GM23338 (cell line): Measurements from ENCODE around the gene VSX1. TPM values are rescaled to one million over a fixed set of nuclear protein-coding genes. Genes with fewer than 3 reads are reported as not detected.

ENCODE experiments used
- ATAC-seq: fragments of 200-7000 bp; cut with Tn5 transposase; 3 replicates; pipeline ENCODE4 v1.9.1; 2020
- DNase-seq: peaks from one replicate; pipeline ENCODE4 v3.0.0-alpha.2; 2015; ENCODE audit warnings: low spot score
- H2AFZ ChIP-seq: fragments of 200-600 bp; sonication (generic); 2 replicates; pipeline ENCODE4 v1.8.0; 2016; ENCODE audit warnings: antibody characterized with exemption, mild to moderate bottlenecking, moderate library complexity
- H3F3A ChIP-seq: fragments of 200-600 bp; sonication (generic); replicated peaks from 2 replicates; pipeline ENCODE4 v1.8.0; 2017; ENCODE audit warnings: antibody characterized with exemption, mixed run types, low read depth
- H3K27ac ChIP-seq: fragments of 200-600 bp; sonication (generic); 2 replicates; pipeline ENCODE4 v1.6.1; 2016; ENCODE audit warnings: low read depth
- H3K27me3 ChIP-seq: fragments of 200-600 bp; sonication (generic); 2 replicates; pipeline ENCODE4 v1.8.0; 2016; ENCODE audit warnings: mild to moderate bottlenecking, mixed run types, moderate library complexity; ENCODE audit not compliant: insufficient read depth
- H3K36me3 ChIP-seq: fragments of 200-600 bp; sonication (generic); 2 replicates; pipeline ENCODE4 v1.8.0; 2016; ENCODE audit warnings: mild to moderate bottlenecking; ENCODE audit not compliant: insufficient read depth
- H3K4me1 ChIP-seq: fragments of 200-600 bp; sonication (generic); 2 replicates; pipeline ENCODE4 v1.8.0; 2016; ENCODE audit warnings: mild to moderate bottlenecking, moderate library complexity; ENCODE audit not compliant: insufficient read depth
- H3K4me2 ChIP-seq: fragments of 200-600 bp; sonication (generic); 2 replicates; pipeline ENCODE4 v1.7.1; 2017; ENCODE audit warnings: mixed run types
- H3K4me3 ChIP-seq: fragments of 200-600 bp; sonication (generic); 2 replicates; pipeline ENCODE4 v1.6.1; 2016; ENCODE audit warnings: mixed run types
- H3K79me2 ChIP-seq: fragments of 200-600 bp; sonication (generic); replicated peaks from 2 replicates; pipeline ENCODE4 v1.8.0; 2017; ENCODE audit warnings: mild to moderate bottlenecking; ENCODE audit not compliant: insufficient read depth
- H3K9me2 ChIP-seq: fragments of 200-600 bp; sonication (generic); 2 replicates; pipeline ENCODE4 v1.8.0; 2017; ENCODE audit not compliant: insufficient read depth
- H4K20me1 ChIP-seq: fragments of 200-600 bp; sonication (generic); replicated peaks from 2 replicates; pipeline ENCODE4 v1.8.0; 2017; ENCODE audit warnings: mild to moderate bottlenecking; ENCODE audit not compliant: insufficient read depth
- H3K27ac Mint-ChIP-seq: 2 replicates; pipeline ENCODE4 v1.8.0; 2020; ENCODE audit warnings: inconsistent platforms, mild to moderate bottlenecking, moderate library complexity, mixed read lengths
- H3K27me3 Mint-ChIP-seq: 3 replicates; pipeline ENCODE4 v1.8.0; 2022; ENCODE audit warnings: low read depth, mild to moderate bottlenecking, moderate library complexity, mixed read lengths, inconsistent platforms; ENCODE audit not compliant: insufficient read depth, poor library complexity
- H3K36me3 Mint-ChIP-seq: 3 replicates; pipeline ENCODE4 v1.8.0; 2021; ENCODE audit warnings: low read depth, mild to moderate bottlenecking, inconsistent platforms, moderate library complexity, mixed read lengths
- H3K4me1 Mint-ChIP-seq: 3 replicates; pipeline ENCODE4 v1.8.0; 2020; ENCODE audit warnings: mild to moderate bottlenecking, inconsistent platforms, mixed read lengths
- H3K4me3 Mint-ChIP-seq: 3 replicates; pipeline ENCODE4 v1.8.0; 2021; ENCODE audit warnings: moderate library complexity, mild to moderate bottlenecking, inconsistent platforms, mixed read lengths
- H3K9me3 Mint-ChIP-seq: 3 replicates; pipeline ENCODE4 v1.8.0; 2020; ENCODE audit warnings: moderate library complexity, mild to moderate bottlenecking, inconsistent platforms, mixed read lengths
- CREB1 ChIP-seq: fragments of 250-450 bp; sonication (Bioruptor Pico); IDR thresholded peaks from 2 replicates; pipeline ENCODE4 v1.5.0; 2020; ENCODE audit warnings: low read depth, mild to moderate bottlenecking, moderate library complexity
- ETS1 ChIP-seq: IDR thresholded peaks from 2 replicates; pipeline ENCODE4 v1.6.1; 2016; ENCODE audit warnings: antibody characterized with exemption
- EZH2 ChIP-seq: fragments of 200-600 bp; sonication (generic); IDR thresholded peaks from one replicate; pipeline ENCODE4 v1.8.0; 2017; ENCODE audit warnings: antibody characterized with exemption, mild to moderate bottlenecking, low read depth; ENCODE audit not compliant: unreplicated experiment
- EZH2phosphoT487 ChIP-seq: fragments of 200-600 bp; sonication (generic); IDR thresholded peaks from one replicate; pipeline ENCODE4 v1.8.1; 2018; ENCODE audit warnings: antibody characterized with exemption; ENCODE audit not compliant: unreplicated experiment
- REST ChIP-seq: IDR thresholded peaks from one replicate; pipeline ENCODE4 v1.6.1; 2018; ENCODE audit warnings: antibody characterized with exemption; ENCODE audit not compliant: unreplicated experiment
- STAT1 ChIP-seq: IDR thresholded peaks from one replicate; pipeline ENCODE4 v1.6.1; 2016; ENCODE audit warnings: antibody characterized with exemption; ENCODE audit not compliant: unreplicated experiment
- ZNF114 ChIP-seq: fragments of 250-450 bp; sonication (Bioruptor Pico); IDR thresholded peaks from 2 replicates; pipeline ENCODE4 v1.5.0; 2020; ENCODE audit warnings: mild to moderate bottlenecking, moderate library complexity
- polyA plus RNA-seq: library from polyadenylated mRNA; unstranded; fragments of >200 nt; fragmentation: Nextera tagmentation; extraction: Ambion mirVana; gene quantifications from 2 replicates; pipeline ENCODE4 v1.2.1, GENCODE V29; 2016
- total RNA-seq: library from RNA; depleted of rRNA; stranded (reverse); fragments of >200 nt; shearing (Covaris generic); gene quantifications from 2 replicates; pipeline ENCODE4 v1.2.3, GENCODE V29; 2014

Gene VSX1
- total and polyA plus RNA-seq, 2 experiments from 2014 or later: 0.73 TPM; not detected in 1

DNA sequence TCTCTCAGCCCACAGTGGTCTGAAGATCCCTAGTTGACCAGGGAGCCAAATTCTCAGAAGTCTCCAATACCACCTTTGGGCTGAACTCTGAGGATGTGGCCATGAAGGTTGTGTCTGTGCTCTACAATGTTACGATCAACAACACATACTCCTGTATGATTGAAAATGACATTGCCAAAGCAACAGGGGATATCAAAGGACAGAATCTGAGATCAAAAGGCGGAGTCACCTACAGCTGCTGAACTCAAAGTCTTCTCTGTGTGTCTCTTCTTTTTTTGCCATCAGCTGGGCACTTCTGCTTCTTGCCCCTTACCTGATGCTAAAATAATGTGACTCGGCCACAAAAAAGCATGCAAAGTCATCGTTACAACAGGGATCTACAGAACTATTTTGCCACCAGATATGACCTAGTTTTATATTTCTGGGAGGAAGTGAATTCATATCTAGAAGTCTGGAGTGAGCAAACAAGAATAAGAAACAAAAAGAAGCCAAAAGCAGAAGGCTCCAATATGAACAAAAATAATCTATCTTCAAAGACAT, 17.7 kb upstream of the VSX1 start (continued):
- no peak for TF ChIP-seq REST
- TF ChIP-seq ZNF114 (CRISPR knock-in tag): no peak
- no peak for TF ChIP-seq CREB1 (CRISPR knock-in tag)
- no peak for TF ChIP-seq EZH2

DNA sequence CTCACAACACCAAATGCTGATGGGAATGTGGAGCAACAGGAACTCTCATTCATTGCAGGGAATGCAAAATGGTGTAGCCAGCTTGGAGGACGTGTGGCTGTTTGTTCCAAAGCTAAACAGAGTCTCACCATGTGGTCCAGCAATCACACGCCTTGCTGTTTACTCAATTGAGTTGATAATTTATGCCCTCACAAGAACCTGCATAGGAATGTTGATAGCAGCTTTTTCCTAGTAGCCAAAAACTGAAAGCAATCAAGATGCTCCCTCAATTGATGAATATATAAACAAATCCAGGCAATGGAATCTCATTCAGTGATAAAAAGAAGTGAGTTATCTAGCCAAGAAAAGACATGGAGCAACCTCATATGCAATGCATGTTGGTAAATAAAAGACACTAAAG, 15.6 kb upstream of the VSX1 start:
- Mint-ChIP-seq H3K27me3 (no peaks in the 10 kb centered on the region), H3K9me3 (no peaks in the 10 kb centered on the region), H3K4me3 (no peak overlapping the region), H3K4me1 (peaks cover 3% of the 10 kb centered on the region), H3K27ac (no peak overlapping the region), H3K36me3 (no peaks in the 10 kb centered on the region)
- Histone ChIP-seq H3K4me3 (no peak overlapping the region), H4K20me1 (no peaks in the 10 kb centered on the region), H3K27ac (no peak overlapping the region), H3K4me2 (no peak overlapping the region), H3K79me2 (no peaks in the 10 kb centered on the region), H3K36me3 (no peaks in the 10 kb centered on the region), H3K4me1 (no peaks in the 10 kb centered on the region; the same call in 1 of the 2 replicates), H3F3A (no peaks in the 10 kb centered on the region), H3K27me3 (no peaks in the 10 kb centered on the region), H3K9me2 (no peaks in the 10 kb centered on the region), H2AFZ (no peak overlapping the region)
- no peak for TF ChIP-seq EZH2phosphoT487
- TF ChIP-seq CREB1 (CRISPR knock-in tag): no peak
- no peak for TF ChIP-seq STAT1
- no peak for DNase-seq
- ATAC-seq: no peak

DNA sequence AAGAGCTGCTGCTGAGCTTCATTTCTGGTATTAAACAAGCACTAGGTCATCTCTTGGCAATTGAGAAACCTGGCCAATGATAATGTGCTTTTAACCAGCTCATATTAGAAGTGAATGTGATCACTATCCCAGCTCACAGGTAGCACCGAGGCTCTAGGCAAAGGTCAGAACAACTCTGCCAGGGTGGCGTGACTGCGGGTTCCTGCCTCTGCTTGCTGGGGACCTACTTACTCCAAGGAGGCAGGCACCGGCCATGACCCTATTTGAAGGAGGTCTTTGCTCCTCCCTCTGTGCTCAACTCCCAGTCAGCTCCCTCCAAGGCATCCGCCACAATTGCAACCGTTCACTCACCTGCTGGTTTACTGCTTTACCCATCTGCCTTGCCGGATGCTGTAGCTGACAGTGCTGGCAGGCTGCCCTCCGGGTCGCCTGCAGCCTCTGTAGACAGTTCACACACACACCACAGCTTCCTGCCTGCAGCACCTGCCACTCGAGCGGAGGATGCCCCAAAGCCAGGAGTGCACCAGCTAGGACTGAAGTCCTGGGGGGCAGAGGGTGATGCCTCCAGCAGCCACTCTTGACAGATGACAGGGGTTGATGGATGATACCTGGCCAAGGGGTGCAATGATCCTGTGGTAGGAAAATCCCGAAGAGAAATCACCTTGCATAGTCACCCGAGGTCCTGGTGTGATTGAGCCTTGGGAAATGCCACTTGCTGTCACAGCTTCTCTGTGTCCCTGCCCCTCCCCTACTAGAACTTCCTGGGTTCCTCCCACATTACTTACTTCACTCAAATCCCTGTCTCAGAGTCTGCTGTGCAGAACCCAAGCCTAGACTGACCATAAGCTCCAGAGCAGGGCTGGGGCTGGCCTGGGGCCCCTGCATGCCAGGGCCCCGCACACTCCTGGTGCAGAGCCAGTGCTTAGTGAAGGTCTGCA, 8.8 kb upstream of the VSX1 start:
- H4K20me1 ChIP-seq: no peaks in the 10 kb centered on the region
- no peak overlapping the region for H2AFZ ChIP-seq
- no peaks in the 10 kb centered on the region for H3K36me3 ChIP-seq
- H3F3A ChIP-seq: no peaks in the 10 kb centered on the region
- H3K9me3 Mint-ChIP-seq: no peaks in the 10 kb centered on the region; the same call in 2 of the 3 replicates
- peaks cover 24% of the 10 kb centered on the region for H3K27me3 ChIP-seq
- peaks cover 5% of the 10 kb centered on the region for H3K4me1 ChIP-seq
- peaks cover 21% of the 10 kb centered on the region for H3K4me1 Mint-ChIP-seq
- DNase-seq (no peak), ATAC-seq (no peak; the same call in 1 of the 3 replicates)
- H3K4me3 ChIP-seq: no peak overlapping the region
- H3K4me2 ChIP-seq: no peak overlapping the region
- H3K27ac Mint-ChIP-seq: no peak overlapping the region
- H3K79me2 ChIP-seq: no peaks in the 10 kb centered on the region
- no peak overlapping the region for H3K27ac ChIP-seq
- no peaks in the 10 kb centered on the region for H3K36me3 Mint-ChIP-seq
- H3K9me2 ChIP-seq: no peaks in the 10 kb centered on the region
- no peak overlapping the region for H3K4me3 Mint-ChIP-seq
- H3K27me3 Mint-ChIP-seq: peaks cover 28% of the 10 kb centered on the region
- no peak for TF ChIP-seq STAT1
- no peak for TF ChIP-seq EZH2
- TF ChIP-seq ETS1: no peak
